HL-60 (cell line): ENCODE data around the gene TMEM131L.

Source experiments
- DNase-seq, 2 experiments: peaks; one replicate each; pipeline ENCODE4 v3.0.0-alpha.2; 2010 to 2020; ENCODE audit warnings: low read depth in 1 of 2, low spot score in 1 of 2
- H3K27ac ChIP-seq: fragments of 250-450 bp; sonication (Bioruptor Pico); replicated peaks from 2 replicates; pipeline ENCODE4 v1.5.1; 2020; ENCODE audit warnings: mild to moderate bottlenecking, moderate library complexity
- H3K27me3 ChIP-seq: fragments of 250-450 bp; sonication (Bioruptor Pico); 2 replicates; pipeline ENCODE4 v1.5.1; 2021; ENCODE audit warnings: mild to moderate bottlenecking, moderate library complexity; ENCODE audit not compliant: insufficient read depth, poor library complexity, severe bottlenecking
- H3K4me3 ChIP-seq: replicated peaks from 2 replicates; pipeline ENCODE4 v1.5.1; 2011; ENCODE audit warnings: mild to moderate bottlenecking, control low read depth, low read length; ENCODE audit not compliant: insufficient read depth
- CTCF ChIP-seq: IDR thresholded peaks from one replicate; pipeline ENCODE4 v1.5.1; 2011; ENCODE audit warnings: low read length, control low read depth, inconsistent platforms; ENCODE audit not compliant: insufficient read depth
- GABPA ChIP-seq: IDR thresholded peaks from 2 replicates; pipeline ENCODE4 v1.6.1; 2012; ENCODE audit warnings: low read depth
- POLR2AphosphoS5 ChIP-seq: IDR thresholded peaks from 2 replicates; pipeline ENCODE4 v1.6.1; 2012; ENCODE audit warnings: low read depth
- REST ChIP-seq: IDR thresholded peaks from 2 replicates; pipeline ENCODE4 v1.6.1; 2012; ENCODE audit warnings: low read depth; ENCODE audit not compliant: insufficient replicate concordance
- SPI1 ChIP-seq: IDR thresholded peaks from 2 replicates; pipeline ENCODE4 v1.6.1; 2012; ENCODE audit warnings: low read depth, mild to moderate bottlenecking, borderline replicate concordance

The TMEM131L gene

DNA sequence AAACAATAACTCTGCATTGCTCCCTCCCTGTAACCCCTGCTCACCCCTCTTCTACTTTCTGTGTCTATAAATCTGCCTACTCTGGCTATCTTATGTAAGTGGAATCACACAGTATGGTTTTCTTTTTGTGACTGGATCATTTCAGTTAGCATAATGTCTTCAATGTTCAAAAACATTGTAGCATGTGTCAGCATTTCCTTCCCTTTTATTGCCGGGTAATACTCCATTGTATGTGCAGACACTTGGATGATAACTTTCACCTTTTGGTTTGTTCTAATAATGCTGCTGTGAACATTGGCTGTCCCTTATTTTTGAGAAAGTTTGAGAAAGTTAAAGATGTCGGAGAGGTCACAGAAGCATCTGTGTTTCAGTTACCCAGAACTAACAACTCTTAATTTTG is 157.3 kb downstream of the TMEM131L start:
- H3K27ac ChIP-seq: no peak overlapping the region
- no peak for DNase-seq
- H3K27me3 ChIP-seq: no peaks in the 10 kb centered on the region
- no peak overlapping the region for H3K4me3 ChIP-seq
- TF ChIP-seq POLR2AphosphoS5: no peak
- TF ChIP-seq GABPA: no peak
- TF ChIP-seq CTCF: no peak
- TF ChIP-seq REST: no peak
- no peak for TF ChIP-seq SPI1

- no peak for DNase-seq
- Histone ChIP-seq H3K27me3 (no peaks in the 10 kb centered on the region), H3K27ac (no peak overlapping the region), H3K4me3 (no peak overlapping the region)
- no peak for TF ChIP-seq REST
- no peak for TF ChIP-seq SPI1
- TF ChIP-seq POLR2AphosphoS5: no peak
- no peak for TF ChIP-seq GABPA
- TF ChIP-seq CTCF: no peak
Observed at GRCh38 chr4:153628796-153629315, 162.7 kb downstream of the TMEM131L start.

DNA sequence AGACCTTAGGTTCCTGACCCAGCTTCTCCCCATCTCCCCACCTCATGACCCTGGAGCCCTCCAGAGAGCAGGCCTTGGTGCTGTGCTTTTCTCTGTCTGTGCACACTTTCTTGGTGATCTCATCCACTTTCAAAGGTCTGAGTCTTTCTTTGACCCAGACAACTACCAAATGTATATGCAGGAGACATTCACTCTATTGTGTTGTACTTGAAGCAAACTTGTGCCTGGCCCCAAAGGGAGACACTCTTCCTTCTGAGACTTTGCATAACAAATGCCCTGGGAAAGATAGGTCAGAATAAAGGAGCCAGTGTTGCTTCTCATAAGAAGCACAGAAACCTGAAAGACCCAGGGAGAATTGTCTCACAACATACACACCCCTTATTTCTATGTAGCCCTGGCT is 163.6 kb downstream of the TMEM131L start:
- TF ChIP-seq REST: no peak
- no peak for TF ChIP-seq POLR2AphosphoS5
- no peak for TF ChIP-seq SPI1
- TF ChIP-seq CTCF: no peak
- TF ChIP-seq GABPA: no peak
- no peak overlapping the region for H3K4me3 ChIP-seq
- DNase-seq: no peak
- no peaks in the 10 kb centered on the region for H3K27me3 ChIP-seq
- no peak overlapping the region for H3K27ac ChIP-seq
